Measurements from ENCODE around the gene CHI3L1.

- TF ChIP-seq EZH2 (IDR thresholded peaks at IDR 0.05; ENCODE audit: borderline replicate concordance, insufficient read depth, low read depth, low read length, poor library complexity, severe bottlenecking) (no peak), CTCF (IDR thresholded peaks at IDR 0.05) (no peak)
Observed at GRCh38 chr1:203189951-203190352, 3.4 kb upstream of the CHI3L1 start.

All from B cell (primary cell).